Fibroblast of skin of abdomen (primary cell): Measurements from ENCODE around the gene TMEM43.
A peak's percentile ranks its signal among the peaks of the same experiment; 100 is the strongest.

Experiments used
- DNase-seq: peaks from one replicate; pipeline ENCODE4 v3.0.0-alpha.2; 2013

TMEM43 gene

GRCh38 chr3:14178247-14179113, 53.6 kb downstream of the TMEM43 start, which contains the start of the genes LSM3 and XPC:
LSM3 (plus strand) TSS chr3:14178817; CDS start chr3:14178861, 44 bp downstream.
XPC (minus strand) TSS chr3:14178601; CDS start chr3:14178568, 33 bp downstream.
- peak; percentile 99 for DNase-seq

GRCh38 chr3:14179114-14179465, 54.2 kb downstream of the TMEM43 start:
- DNase-seq, result no peak

GRCh38 chr3:14179795-14180194, 54.9 kb downstream of the TMEM43 start:
- no peak for DNase-seq

GRCh38 chr3:14181253-14181652, 56.4 kb downstream of the TMEM43 start:
- no peak for DNase-seq

GRCh38 chr3:14183015-14183577, 58.2 kb downstream of the TMEM43 start:
- DNase-seq, result no peak

GRCh38 chr3:14186854-14187458, 62.1 kb downstream of the TMEM43 start:
- DNase-seq, result no peak

- DNase-seq, result no peak
Observed at GRCh38 chr3:14188041-14188754, 63.3 kb downstream of the TMEM43 start.
